OCI-LY7 (cell line): ENCODE results near the gene DZANK1.

Experiments used
- CTCF ChIP-seq: fragments of 200-600 bp; sonication (generic); conservative IDR thresholded peaks from 2 replicates; pipeline ENCODE4 v1.5.1; 2014; ENCODE audit warnings: mild to moderate bottlenecking, antibody characterized with exemption, low read length, moderate library complexity, mixed read lengths
- EZH2phosphoT487 ChIP-seq: fragments of 200-600 bp; sonication (generic); IDR thresholded peaks from 2 replicates; pipeline ENCODE4 v1.6.1; 2018; ENCODE audit warnings: low read depth, borderline replicate concordance, mild to moderate bottlenecking, mixed run types, antibody characterized with exemption, low read length, moderate library complexity, mixed read lengths

DNA sequence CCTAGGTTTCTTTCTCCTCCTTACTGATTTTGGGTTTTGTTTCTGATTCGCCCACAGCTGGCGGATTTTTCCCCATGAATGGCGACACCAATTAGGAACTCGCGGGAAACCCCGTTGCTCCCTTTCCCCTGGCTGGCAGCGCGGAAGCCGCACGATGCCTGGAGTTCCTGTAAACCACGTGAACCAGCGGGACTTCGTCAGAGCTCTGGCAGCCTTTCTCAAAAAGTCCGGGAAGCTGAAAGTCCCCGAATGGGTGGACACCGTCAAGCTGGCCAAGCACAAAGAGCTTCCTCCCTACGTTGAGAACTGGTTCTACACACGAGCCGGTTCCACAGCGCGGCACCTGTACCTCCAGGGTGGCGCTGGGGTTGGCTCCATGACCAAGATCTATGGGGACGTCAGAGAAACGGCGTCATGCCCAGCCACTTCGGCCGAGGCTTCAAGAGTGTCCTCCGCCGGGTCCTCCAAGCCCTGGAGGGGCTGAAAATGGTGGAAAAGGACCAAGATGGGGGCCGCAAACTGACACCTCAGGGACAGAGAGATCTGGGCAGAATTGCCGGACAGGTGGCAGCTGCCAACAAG lies 37.7 kb upstream of the DZANK1 start:
- TF ChIP-seq CTCF (no peak), EZH2phosphoT487 (no peak)
